Spinal cord (tissue), 10 donors: Measurements from ENCODE around the gene DPH3. TPM values are rescaled to one million over a fixed set of nuclear protein-coding genes. Genes with fewer than 3 reads are reported as not detected.

Experiments used
- DNase-seq, 6 donors: peaks; one replicate each; pipeline versions ENCODE4 v3.0.0 to v3.0.0-alpha.2; 2013 to 2015; ENCODE audit warnings: low spot score in 6 of 6, low read depth in 4 of 6
- H3K27ac ChIP-seq: one replicate; pipeline ENCODE4 v1.5.1; 2013; ENCODE audit warnings: low read depth, low read length, control low read depth
- H3K27me3 ChIP-seq: one replicate; pipeline ENCODE4 v1.6.1; 2013; ENCODE audit warnings: low read length; ENCODE audit not compliant: control insufficient read depth, insufficient read depth
- H3K36me3 ChIP-seq: one replicate; pipeline ENCODE4 v1.6.1; 2013; ENCODE audit warnings: low read length; ENCODE audit not compliant: control insufficient read depth, insufficient read depth
- H3K4me1 ChIP-seq: one replicate; pipeline ENCODE4 v1.6.1; 2013; ENCODE audit warnings: low read length; ENCODE audit not compliant: control insufficient read depth, insufficient read depth
- H3K4me3 ChIP-seq: one replicate; pipeline ENCODE4 v1.5.1; 2013; ENCODE audit warnings: low read depth, low read length, control low read depth
- H3K9me3 ChIP-seq: one replicate; pipeline ENCODE4 v1.6.1; 2013; ENCODE audit warnings: low read length; ENCODE audit not compliant: control insufficient read depth, insufficient read depth
- WGBS: methylation state at CpG from one replicate; pipeline ENCODE4 v1.1.5; 2013; ENCODE audit warnings: missing lambda C conversion rate; ENCODE audit not compliant: insufficient coverage; 5-methylcytosine and 5-hydroxymethylcytosine counted together
- polyA plus RNA-seq, 2 donors: library from polyadenylated mRNA; unstranded; fragments of 120-200 nt; gene quantifications; one replicate each; pipeline ENCODE4 v1.2.1, GENCODE V29; 2013; ENCODE audit not compliant: insufficient read length in 2 of 2
- total RNA-seq, 2 donors: library from RNA; depleted of rRNA in 1 of 2; stranded (reverse); fragments of 120-200 nt in 1 of 2; fragments of >200 nt in 1 of 2; gene quantifications; one replicate each; pipeline versions ENCODE4 v1.2.3 to v1.2.4, GENCODE V29; 2013 to 2014
- donor health status: healthy.

The DPH3 gene
- total and polyA plus RNA-seq, 4 donors = 17.9 to 41.6 (median 35.5) TPM

- WGBS = no CpG with 5 or more reads among the region's 1 CpG
- Histone ChIP-seq H3K27ac (no peak overlapping the region), H3K27me3 (no peaks in the 10 kb centered on the region), H3K4me3 (no peak overlapping the region), H3K4me1 (no peaks in the 10 kb centered on the region), H3K36me3 (no peaks in the 10 kb centered on the region), H3K9me3 (no peaks in the 10 kb centered on the region)
- peak in 1 of 6 donors; percentile 11 for DNase-seq
These were observed 37.2 kb downstream of the DPH3 start for GRCh38 chr3:16227566-16227965.

DNA sequence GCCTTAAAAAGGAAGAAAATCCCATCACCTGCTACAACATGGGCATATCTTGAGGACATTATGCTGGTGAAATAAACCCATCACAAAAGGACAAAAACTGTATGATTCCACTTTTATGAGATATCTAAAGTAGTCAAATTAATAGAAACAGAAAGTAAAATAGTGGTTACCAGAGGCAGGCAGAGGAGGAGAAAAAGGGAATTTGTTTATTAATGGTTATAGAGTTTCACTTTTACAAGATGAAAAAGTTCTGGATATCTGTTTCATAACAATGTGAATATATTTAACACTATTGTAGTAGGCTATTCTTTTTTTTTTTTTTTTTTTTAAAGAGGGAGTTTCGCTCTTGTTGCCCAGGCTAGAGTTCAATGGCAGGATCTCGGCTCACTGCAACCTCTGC is 40.4 kb downstream of the DPH3 start:
- no peaks in the 10 kb centered on the region for H3K27me3 ChIP-seq
- peaks cover 3% of the 10 kb centered on the region for H3K9me3 ChIP-seq
- no peaks in the 10 kb centered on the region for H3K4me1 ChIP-seq
- H3K36me3 ChIP-seq = peaks cover 2% of the 10 kb centered on the region
- H3K4me3 ChIP-seq = no peak overlapping the region
- H3K27ac ChIP-seq = no peak overlapping the region
- no CpG with 5 or more reads among the region's 2 CpGs for WGBS
- DNase-seq = no peak

DNA sequence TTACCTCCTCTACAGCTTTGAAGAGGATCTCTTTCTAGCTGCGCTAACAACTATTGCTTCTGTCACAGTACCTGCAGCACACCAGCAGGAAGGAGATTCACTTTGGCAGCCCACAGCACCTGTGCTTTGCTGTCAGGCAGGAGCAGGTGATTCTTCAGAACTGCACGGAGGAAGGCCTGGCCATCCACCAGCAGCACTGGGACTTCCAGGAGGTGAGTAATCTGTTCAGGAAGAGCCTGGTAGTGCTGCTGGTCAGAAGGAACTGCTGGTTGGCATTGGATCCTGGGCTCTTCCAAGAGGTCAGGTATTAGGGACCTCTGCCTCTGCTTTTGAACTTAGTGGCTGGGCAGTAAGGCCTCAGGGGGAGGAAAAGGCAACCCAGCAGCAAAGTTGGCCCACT is 42.2 kb downstream of the DPH3 start:
- Histone ChIP-seq H3K27me3 (no peaks in the 10 kb centered on the region), H3K9me3 (peaks cover 3% of the 10 kb centered on the region), H3K4me1 (no peaks in the 10 kb centered on the region), H3K36me3 (peaks cover 2% of the 10 kb centered on the region), H3K4me3 (no peak overlapping the region), H3K27ac (no peak overlapping the region)
- WGBS = 86% methylated on average over 2 of the region's 2 CpGs
- DNase-seq = no peak

- H3K9me3 ChIP-seq = peaks cover 3% of the 10 kb centered on the region
- H3K4me3 ChIP-seq = no peak overlapping the region
- no peaks in the 10 kb centered on the region for H3K4me1 ChIP-seq
- no peaks in the 10 kb centered on the region for H3K27me3 ChIP-seq
- H3K36me3 ChIP-seq = peaks cover 2% of the 10 kb centered on the region
- no peak overlapping the region for H3K27ac ChIP-seq
- DNase-seq = no peak
- 100% methylated on average over 1 of the region's 3 CpGs for WGBS
These were observed 42.8 kb downstream of the DPH3 start for GRCh38 chr3:16221990-16222389.

DNA sequence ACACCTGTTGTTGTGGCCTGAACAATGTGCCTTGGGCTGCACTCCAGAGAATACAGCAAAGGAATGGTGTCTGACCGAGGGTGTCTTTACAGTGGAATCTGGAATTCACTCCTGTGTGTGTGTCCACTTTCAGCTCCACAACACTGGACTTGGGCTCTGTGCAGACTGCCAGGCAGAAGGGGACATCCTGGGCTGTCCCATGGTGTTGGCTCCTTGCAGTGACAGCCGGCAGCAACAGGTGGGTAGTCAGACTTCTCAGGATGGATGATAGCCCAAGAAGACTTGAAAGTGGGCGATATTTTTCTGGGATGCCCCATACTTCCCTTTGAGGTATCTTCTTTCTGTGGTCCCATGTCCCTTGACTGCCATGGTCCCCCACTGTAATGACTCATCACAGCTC is 45.0 kb downstream of the DPH3 start:
- no peaks in the 10 kb centered on the region for H3K27me3 ChIP-seq
- H3K27ac ChIP-seq = no peak overlapping the region
- H3K4me3 ChIP-seq = no peak overlapping the region
- peaks cover 2% of the 10 kb centered on the region for H3K36me3 ChIP-seq
- peaks cover 3% of the 10 kb centered on the region for H3K9me3 ChIP-seq
- DNase-seq = no peak
- WGBS = 100% methylated on average over 2 of the region's 3 CpGs
- no peaks in the 10 kb centered on the region for H3K4me1 ChIP-seq

- no peaks in the 10 kb centered on the region for H3K9me3 ChIP-seq
- H3K36me3 ChIP-seq = peaks cover 2% of the 10 kb centered on the region
- H3K27me3 ChIP-seq = no peaks in the 10 kb centered on the region
- no peak overlapping the region for H3K27ac ChIP-seq
- 91% methylated on average over 15 of the region's 17 CpGs for WGBS
- no peak overlapping the region for H3K4me3 ChIP-seq
- H3K4me1 ChIP-seq = no peaks in the 10 kb centered on the region
- DNase-seq = no peak
These were observed 48.3 kb downstream of the DPH3 start for GRCh38 chr3:16216373-16216935.

DNA sequence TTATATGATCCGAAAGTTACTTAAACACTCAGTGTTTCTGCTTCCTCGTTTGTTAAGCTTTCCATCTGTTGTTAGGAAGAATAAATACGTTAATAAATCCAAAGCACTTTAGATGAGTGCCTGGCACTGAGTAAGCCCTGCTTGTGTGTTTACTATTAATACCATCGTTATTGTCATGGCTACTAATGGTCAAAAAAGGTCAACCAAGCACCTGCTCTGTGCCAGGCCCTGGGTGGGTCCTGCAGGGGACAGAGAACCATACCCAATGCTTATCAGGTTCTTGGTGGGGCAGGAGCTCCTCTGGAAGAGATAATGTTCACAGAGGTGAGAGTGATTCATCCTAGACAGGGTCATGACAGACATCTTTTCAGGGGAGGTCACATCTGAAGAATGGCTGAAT is 50.4 kb downstream of the DPH3 start:
- 70% methylated on average over 2 of the region's 4 CpGs for WGBS
- no peak for DNase-seq
- Histone ChIP-seq H3K36me3 (no peaks in the 10 kb centered on the region), H3K4me1 (no peaks in the 10 kb centered on the region), H3K9me3 (no peaks in the 10 kb centered on the region), H3K27me3 (no peaks in the 10 kb centered on the region), H3K4me3 (no peak overlapping the region), H3K27ac (no peak overlapping the region)

DNA sequence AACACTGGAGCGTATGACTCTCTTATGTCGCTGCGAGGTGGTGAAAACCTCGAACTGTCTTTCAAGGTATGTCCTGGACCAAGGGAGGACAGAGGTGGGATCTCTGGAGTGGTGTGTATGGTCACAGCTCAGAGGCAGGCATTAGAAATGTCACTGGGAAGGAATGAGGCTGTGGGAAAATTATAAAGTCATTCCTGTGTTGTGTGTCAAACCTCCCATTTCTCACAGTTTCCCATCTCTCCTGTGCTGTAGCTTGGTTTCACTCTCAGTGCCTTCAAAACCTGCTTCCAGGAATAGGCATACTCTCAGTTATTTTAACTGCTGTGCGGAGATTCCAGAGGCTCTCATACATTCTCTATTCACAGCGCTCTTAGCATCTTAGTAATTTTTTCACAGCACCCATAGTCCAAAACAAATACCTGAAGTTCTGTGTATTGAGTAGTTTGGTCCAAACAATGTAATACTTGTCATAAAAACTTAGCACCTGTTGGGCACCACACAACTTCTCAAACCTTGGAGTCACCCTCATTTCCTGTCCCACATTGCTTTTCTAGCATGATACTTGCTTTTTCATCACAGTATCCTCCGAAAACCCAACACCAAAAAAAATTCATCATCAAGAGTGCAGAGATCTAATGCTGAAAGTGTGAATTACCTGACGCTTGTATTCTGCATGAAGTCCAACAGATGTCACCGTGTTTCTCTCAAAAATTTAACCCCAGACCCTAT is 53.4 kb downstream of the DPH3 start:
- DNase-seq = no peak
- H3K9me3 ChIP-seq = no peaks in the 10 kb centered on the region
- no peaks in the 10 kb centered on the region for H3K27me3 ChIP-seq
- no peaks in the 10 kb centered on the region for H3K4me1 ChIP-seq
- H3K27ac ChIP-seq = no peak overlapping the region
- H3K4me3 ChIP-seq = no peak overlapping the region
- no peaks in the 10 kb centered on the region for H3K36me3 ChIP-seq
- 69% methylated on average over 4 of the region's 9 CpGs for WGBS
